ENCODE measurements around the gene TMEM163. TPM values are rescaled to one million over a fixed set of nuclear protein-coding genes. Genes with fewer than 3 reads are reported as not detected.
A peak's percentile ranks its signal among the peaks of the same experiment; 100 is the strongest.

TMEM163 gene
- total RNA-seq, 1 donor from 2014 or later, result 31.9 TPM

DNA sequence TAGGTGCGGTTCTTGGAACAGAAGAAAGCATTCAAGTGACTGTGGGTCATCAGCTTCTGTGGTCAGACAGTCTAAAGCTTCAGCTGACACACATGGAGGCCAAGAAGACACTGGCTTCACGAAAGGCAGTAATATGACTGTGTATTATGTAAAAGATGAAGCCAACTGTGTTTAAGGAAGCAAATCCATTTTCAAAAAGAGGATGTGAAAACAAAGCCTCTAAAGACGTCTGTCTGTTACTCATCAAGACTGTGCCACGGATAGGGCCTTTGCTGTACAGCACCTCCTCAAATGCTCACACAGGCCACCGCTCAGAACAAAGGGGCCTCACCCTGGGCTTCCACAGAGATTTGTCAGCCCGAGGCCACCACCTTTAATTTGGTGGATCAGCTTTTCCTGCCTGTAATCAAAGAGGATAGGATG lies 21.1 kb upstream of the TMEM163 start:
- H3K9me3 ChIP-seq, result no peaks in the 10 kb centered on the region
- H3K36me3 ChIP-seq, result no peaks in the 10 kb centered on the region

DNA sequence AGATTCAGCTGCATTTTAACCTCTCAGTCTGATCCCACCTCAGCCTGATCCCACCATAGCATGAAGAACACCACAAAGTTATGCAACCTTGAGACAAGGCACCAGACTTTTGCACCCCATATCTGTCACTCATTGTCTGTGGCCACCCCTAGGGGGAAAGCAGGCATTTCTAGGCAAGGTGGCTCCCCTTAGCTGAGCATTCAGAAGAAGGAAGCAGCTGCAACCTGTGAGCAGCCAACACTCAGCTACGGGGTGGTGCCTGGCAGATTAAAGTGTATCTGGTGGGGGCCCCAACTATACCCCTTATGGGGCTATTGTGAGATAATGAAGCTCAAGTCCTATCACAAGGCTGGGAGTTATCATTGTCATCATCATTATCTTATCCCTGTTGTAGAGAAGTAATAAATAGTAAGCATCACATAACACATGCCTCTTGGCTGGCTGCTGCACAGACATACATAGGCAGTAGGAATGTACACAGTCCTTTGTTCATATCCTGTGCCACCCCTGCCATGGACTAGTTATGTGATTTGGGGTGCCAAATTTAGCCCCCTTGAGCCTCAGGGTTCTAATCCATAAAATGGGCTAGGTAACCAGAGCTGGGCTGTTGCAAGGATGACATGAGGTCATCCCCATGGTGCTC lies 20.6 kb upstream of the TMEM163 start:
- TF ChIP-seq, protein P1, sequence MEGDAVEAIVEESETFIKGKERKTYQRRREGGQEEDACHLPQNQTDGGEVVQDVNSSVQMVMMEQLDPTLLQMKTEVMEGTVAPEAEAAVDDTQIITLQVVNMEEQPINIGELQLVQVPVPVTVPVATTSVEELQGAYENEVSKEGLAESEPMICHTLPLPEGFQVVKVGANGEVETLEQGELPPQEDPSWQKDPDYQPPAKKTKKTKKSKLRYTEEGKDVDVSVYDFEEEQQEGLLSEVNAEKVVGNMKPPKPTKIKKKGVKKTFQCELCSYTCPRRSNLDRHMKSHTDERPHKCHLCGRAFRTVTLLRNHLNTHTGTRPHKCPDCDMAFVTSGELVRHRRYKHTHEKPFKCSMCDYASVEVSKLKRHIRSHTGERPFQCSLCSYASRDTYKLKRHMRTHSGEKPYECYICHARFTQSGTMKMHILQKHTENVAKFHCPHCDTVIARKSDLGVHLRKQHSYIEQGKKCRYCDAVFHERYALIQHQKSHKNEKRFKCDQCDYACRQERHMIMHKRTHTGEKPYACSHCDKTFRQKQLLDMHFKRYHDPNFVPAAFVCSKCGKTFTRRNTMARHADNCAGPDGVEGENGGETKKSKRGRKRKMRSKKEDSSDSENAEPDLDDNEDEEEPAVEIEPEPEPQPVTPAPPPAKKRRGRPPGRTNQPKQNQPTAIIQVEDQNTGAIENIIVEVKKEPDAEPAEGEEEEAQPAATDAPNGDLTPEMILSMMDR (IDR thresholded peaks at IDR 0.05), result no peak
- Histone ChIP-seq H3K4me1 (peaks cover 13% of the 10 kb centered on the region), H3K27ac (peak overlapping the region; percentile 0), H3K9me3 (no peaks in the 10 kb centered on the region), H3K27me3 (ENCODE audit: low read depth) (peaks cover 7% of the 10 kb centered on the region), H3K36me3 (no peaks in the 10 kb centered on the region), H3K4me3 (no peak overlapping the region)
- intact Hi-C loops (cut with DNase I), result no loop called here
- ATAC-seq, result peak in 1 of 2 donors; percentile 11
- no peak for DNase-seq

More for the DNA sequence above, 21.1 kb upstream of the TMEM163 start:
- TF ChIP-seq, protein P1 (IDR thresholded peaks at IDR 0.05), result no peak
- Histone ChIP-seq H3K4me3 (no peak overlapping the region), H3K27me3 (ENCODE audit: low read depth) (peaks cover 4% of the 10 kb centered on the region), H3K27ac (peak overlapping the region; percentile 0), H3K4me1 (peaks cover 13% of the 10 kb centered on the region)
- intact Hi-C loops (cut with DNase I), result no loop called here
- ATAC-seq, result peak; percentile 80 to 90
- no peak for DNase-seq

DNA sequence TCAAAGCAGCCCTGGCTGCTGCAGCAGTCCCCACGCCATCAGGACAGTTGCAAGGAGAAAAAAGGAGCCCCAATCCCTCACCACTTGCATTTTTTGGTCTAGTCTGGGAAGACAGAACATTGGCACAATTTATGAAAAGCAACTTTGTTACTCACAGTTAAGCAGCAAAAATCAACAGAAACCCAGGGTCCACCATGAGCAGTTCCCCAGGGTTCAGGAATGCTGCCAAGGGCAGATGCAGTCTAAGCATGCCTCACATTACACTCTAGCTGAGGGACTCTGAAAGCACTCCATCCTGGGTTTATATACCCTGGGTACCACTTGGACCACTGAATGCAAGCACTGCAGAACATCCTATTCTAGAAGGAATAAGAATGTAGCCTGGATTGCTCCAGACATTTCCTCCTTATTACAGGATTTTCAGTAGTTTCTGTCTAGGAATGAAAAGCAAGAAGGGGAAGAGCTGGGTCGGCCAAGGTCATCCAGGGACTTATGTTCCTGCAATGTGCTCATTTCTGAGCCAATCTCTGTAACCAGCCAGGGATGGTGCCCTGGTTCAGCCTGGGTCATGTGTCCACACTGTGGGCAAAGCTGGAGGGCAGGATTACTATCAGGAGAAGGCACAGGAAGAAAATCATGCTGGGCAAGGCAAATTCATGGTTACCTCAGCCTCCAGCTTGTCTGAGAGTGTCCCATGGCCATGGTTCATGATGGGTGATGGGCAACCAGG lies 19.5 kb upstream of the TMEM163 start:
- DNase-seq, result no peak
- H3K4me3 ChIP-seq, result no peak overlapping the region
- no peaks in the 10 kb centered on the region for H3K9me3 ChIP-seq
- H3K36me3 ChIP-seq, result no peaks in the 10 kb centered on the region
- intact Hi-C loops (cut with DNase I), result no loop called here
- peaks cover 13% of the 10 kb centered on the region for H3K4me1 ChIP-seq
- no peak for ATAC-seq
- H3K27me3 ChIP-seq (ENCODE audit: low read depth), result peaks cover 7% of the 10 kb centered on the region
- TF ChIP-seq, protein P1 (IDR thresholded peaks at IDR 0.05), result no peak
- no peak overlapping the region for H3K27ac ChIP-seq

DNA sequence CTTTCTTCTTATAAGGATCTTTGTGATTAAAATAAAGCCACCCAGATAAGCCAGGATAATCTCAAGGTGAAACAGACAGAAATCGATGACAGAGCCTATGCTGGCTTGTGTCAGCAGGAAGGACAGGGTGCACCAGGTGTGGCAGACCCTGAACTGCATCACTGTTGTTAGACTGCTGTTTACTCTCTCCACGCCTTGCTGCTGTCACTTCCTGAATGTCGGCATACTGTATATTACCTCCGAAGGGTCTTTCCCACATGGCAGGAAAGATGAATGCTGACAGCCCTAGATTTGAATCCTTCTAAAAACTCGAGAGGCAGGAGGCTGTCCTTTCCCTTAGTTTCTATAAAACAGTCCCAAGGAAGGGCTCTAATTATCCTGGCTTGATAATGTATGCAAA lies 18.9 kb upstream of the TMEM163 start:
- no peak overlapping the region for H3K27ac ChIP-seq
- peaks cover 13% of the 10 kb centered on the region for H3K4me1 ChIP-seq
- H3K36me3 ChIP-seq, result no peaks in the 10 kb centered on the region
- H3K4me3 ChIP-seq, result no peak overlapping the region
- TF ChIP-seq, protein P1 (IDR thresholded peaks at IDR 0.05), result no peak
- DNase-seq, result no peak
- H3K9me3 ChIP-seq, result no peaks in the 10 kb centered on the region
- ATAC-seq, result no peak
- peaks cover 7% of the 10 kb centered on the region for H3K27me3 ChIP-seq (ENCODE audit: low read depth)
- intact Hi-C loops (cut with DNase I), result no loop called here

DNA sequence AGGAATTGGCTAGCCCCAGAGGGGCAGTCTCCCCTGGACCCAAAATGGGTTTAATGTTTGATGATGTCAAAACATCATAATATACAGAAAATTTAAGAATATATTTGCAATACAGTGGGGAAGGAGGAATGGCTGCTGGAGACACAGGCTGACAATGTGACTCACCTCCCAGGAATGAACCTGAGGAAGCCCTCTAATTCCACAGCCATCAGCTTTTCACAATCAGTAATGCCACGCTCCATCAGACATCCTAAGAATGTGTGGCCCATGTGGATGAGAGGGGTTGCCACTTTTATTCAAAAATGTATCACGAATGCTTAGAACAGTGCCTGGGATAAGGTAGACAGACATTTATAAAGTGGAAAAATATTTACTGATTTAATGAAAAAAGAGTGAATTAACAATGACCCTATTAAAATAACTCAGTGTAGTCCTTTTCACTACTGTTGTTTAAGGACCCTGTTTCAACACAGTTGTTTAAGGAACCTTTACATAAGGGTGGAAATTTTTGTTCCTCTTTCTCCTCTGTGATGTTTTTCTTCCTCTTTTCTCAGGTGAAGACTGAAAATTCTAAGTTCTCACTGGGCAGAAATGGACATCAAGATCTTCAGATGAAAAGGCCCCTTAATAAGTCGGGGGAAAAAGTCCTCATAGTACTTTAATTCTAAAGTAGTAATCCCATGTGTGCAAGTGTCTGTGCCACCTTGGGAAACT lies 17.5 kb upstream of the TMEM163 start:
- H3K27me3 ChIP-seq (ENCODE audit: low read depth), result peaks cover 7% of the 10 kb centered on the region
- ATAC-seq, result no peak
- no peaks in the 10 kb centered on the region for H3K9me3 ChIP-seq
- intact Hi-C loops (cut with DNase I), result no loop called here
- no peak for DNase-seq
- no peak overlapping the region for H3K4me3 ChIP-seq
- H3K27ac ChIP-seq, result no peak overlapping the region
- no peaks in the 10 kb centered on the region for H3K36me3 ChIP-seq
- H3K4me1 ChIP-seq, result peaks cover 13% of the 10 kb centered on the region
- TF ChIP-seq, protein P1 (IDR thresholded peaks at IDR 0.05), result no peak
